AML-193 (cell line): ENCODE data around the gene F13A1.
"Not testable (repeated sequence)": the region's sequence is repeated elsewhere in the genome, so short reads cannot be mapped to it uniquely, and the experiment has no call there.

Experiments
- DNase-seq, 2 experiments: peaks; one replicate each; lab custom pipeline; 2025; lab: John Stamatoyannopoulos, UW

The F13A1 gene

DNA sequence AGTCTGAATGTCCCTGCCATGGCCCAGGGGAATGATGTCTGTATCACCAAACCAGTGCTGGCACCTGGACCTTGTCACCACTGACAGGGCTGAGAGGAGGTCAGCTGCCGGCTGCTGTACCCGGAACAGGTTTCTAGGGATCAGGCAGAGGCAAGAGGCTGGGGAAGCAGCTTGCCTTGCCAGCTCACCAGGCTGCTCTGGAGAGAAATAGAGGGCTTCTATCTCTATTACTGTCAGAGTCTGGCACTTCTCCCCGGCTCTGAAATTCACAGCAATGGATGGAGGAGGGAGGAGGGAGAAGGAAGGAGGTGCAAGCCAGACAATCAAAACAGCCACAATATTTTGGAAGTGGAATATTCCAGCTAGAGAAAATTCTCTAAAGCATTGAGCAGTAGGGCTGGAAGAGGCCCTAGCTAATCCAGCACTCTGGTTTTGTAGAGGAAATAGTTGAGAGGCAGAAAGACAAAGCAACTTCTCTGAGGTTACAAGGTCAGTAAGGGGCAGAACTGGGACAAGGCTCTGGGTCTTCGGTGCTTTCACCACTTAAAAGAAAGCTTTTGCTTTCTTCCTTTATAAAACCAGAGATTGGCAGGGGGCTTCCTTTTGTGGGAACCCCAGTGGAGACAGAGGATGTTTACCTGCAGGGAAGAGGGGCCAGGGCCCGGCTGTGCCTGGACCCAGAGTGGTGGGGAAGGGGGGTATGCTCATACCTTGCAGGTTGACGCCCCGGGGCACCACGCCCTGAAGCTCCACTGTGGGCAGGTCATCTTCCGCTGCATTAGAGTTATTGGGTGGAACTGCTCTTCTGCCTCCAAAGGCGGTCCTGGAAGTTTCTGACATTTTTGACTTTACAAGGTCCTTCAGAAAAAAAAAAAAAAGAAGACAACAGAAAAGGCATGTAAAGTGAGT, 2.4 kb downstream of the F13A1 start:
- peak in 1 of 2 experiments; percentile 20 for DNase-seq

GRCh38 chr6:6317386-6317785, 3.1 kb downstream of the F13A1 start:
- DNase-seq, result peak; percentile 7 to 25

DNA sequence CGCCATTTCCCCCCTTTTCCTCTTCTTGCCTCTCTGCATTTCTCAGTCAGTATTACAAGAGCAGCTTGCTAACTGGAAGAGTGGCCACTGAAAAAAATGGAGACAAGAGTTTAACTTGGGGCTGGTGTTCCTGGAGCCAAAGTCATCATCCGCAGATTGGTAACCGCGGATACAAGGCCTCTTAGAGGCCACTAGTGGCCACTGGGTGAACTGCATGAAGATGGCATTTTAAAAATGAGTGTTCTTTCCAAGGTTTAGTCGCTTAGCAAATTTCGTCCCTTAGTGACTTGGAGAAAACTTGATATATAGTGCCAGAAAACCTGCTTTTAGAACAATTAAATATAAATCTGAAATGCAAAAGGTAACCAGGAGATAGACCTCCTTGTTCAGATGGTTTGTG, 4.8 kb downstream of the F13A1 start:
- DNase-seq, result peak; percentile 65 to 72

GRCh38 chr6:6314596-6314995, 5.9 kb downstream of the F13A1 start:
- peak; percentile 19 to 24 for DNase-seq

DNA sequence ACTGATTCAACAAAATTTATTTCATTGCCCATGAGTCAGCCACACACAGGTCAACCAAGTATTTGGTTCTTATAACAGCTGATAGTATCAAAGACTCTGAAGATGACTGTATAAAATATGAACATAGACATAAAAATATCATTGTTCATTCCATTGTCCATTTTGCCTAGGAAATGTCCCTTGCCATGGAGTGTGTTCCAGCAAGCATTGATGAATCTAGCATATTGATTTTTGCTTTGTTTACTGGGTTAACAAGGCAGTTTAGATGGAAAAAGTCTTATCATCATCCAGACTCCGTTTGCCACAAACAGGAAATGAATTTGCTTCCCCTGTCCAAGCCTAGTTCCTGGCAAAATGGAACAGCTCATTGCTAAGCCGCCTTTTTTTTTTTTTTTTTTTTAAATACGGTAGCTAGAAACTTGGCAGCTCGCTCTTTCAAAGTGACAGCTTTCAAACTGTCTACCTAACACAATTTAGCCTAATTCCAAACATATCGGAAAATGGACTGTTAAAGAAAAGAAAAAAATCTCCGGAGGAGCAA, 7.5 kb downstream of the F13A1 start:
- no peak for DNase-seq

DNA sequence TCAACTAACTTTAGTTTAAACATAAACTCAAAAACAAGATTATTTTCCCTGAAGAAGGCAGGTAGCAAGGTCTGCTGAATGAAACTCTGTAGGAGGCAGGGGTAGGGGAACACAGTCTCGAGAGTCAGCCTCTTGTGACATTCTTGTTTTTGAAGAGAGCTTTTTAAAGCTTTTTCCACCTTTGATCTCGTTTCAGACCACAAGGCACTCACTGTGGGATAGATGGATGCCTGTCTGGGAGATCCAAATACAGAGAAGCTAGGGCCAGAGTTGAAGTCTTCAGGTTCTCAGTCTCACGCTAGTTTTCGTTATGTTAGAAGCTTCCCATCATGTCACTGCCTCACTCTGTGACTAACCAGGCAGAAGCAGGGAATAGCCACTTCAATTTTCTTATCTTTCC, 14.9 kb downstream of the F13A1 start:
- no peak for DNase-seq

GRCh38 chr6:6300383-6300782, 20.1 kb downstream of the F13A1 start:
- not testable (repeated sequence) for DNase-seq

GRCh38 chr6:6293317-6293716, 27.1 kb downstream of the F13A1 start:
- DNase-seq, result no peak

- no peak for DNase-seq
Observed at GRCh38 chr6:6287415-6287814, 33.0 kb downstream of the F13A1 start.

GRCh38 chr6:6285679-6286078, 34.8 kb downstream of the F13A1 start:
- no peak for DNase-seq

GRCh38 chr6:6284221-6284966, 36.1 kb downstream of the F13A1 start:
- peak in 1 of 2 experiments; percentile 19 for DNase-seq

DNA sequence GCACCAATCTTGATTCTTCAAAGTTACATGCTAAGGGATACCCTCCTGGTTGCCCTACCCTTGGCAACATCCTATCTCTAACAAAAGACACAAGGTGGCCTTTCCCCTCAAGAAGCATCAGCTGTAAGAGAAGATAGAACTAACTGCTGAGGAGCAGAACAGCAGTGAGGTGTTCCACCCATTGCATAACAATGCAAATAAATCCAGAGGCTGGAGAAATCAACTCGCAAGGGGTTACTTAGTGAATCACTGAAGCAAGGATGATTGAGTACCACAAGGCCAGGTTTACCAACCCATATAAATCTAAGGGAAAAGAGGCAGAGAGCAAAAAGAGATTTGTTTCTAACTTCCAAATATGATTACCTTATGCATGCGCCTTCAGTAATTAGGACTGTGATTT, 36.7 kb downstream of the F13A1 start:
- DNase-seq, result no peak

GRCh38 chr6:6282716-6283115, 37.7 kb downstream of the F13A1 start:
- DNase-seq, result no peak

DNA sequence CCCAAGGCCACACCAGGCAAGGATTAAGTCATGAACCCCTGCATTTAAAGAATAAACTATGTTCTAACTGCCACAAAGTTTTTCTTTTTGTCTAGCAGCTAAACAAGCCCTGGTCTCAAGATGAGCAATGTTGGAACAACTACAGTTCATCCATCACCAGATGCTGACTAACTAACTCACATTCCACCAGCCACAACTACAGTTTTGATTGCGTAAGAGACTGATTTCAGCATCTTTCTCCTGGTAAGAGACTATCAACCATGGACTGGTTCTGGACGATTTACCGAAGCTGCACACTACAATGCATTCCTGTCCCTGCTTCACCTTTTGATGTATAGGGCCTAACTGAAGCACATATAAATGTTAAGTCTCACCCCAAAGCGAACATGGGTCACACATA, 43.0 kb downstream of the F13A1 start:
- DNase-seq, result peak; percentile 71 to 78

DNA sequence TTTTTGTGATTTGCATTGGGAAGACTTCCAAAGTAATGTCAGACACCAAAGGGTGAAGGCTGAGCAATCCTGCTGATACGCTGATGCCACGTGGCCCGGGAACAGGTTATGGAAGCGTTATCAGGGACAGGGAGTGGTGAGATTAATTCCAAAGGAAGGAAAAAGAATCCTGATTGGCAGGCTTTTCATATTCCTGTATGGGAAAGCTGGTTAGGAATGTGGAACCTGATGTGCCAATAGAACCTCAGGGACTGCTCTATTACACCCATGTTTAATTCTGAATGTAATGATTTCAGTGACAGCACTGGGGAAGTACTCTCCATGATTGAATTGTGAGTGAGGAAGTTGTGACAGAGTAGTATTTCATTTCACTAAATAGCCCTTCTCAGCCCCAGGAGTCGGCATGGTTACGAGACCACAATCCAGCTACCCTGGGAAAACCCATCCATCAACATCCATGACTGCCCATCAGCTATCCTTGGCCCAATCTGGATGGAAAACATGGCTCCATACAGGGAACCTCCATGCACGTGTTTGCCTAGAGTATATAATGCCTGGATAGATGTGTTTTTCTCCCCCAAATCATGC, 49.4 kb downstream of the F13A1 start:
- peak in 1 of 2 experiments; percentile 25 for DNase-seq

DNA sequence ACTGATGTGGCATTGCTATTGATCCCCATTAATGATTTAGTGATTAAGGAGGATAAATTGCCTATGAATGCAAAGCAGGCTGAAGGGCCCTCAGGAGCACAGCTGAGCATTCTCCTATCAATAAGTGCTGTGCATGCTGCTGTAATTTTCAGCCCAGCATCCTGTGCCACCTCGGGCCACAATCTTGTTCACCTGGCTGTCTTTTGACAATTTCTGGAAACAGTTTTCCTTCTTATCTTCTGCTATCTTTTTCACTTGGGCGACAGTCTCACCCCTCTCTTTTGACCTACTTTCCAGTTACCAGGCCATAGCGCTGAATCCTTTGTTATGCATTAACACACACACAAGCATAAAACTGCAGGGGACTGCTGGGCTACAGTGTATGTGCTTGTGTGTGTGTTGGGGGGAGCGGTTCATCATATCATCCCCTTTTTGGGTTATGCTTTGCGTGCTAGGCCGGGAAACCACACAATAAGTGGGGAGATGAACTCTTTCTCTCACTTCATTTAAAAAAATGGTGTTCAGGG, 60.2 kb downstream of the F13A1 start:
- DNase-seq, result no peak

GRCh38 chr6:6256886-6257285, 63.6 kb downstream of the F13A1 start:
- no peak for DNase-seq

DNA sequence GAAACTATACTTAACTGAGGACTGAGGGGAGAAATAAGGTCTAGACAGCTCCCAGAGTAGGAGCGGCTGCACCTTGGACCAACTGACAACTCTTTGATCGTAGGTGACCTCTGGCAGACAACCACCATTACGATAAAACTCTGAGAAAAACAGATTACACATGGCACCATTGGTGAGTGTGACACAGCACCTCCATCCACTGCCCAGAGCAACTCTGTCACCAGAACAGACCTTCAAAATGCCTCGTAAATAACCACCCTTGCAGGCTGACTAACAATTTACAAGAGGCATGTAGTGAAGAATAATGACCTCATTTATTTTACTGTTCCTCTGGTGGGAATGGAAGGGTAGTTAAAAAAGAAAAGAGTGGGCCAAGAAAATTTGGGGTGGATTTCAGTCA, 64.2 kb downstream of the F13A1 start:
- DNase-seq, result no peak

DNA sequence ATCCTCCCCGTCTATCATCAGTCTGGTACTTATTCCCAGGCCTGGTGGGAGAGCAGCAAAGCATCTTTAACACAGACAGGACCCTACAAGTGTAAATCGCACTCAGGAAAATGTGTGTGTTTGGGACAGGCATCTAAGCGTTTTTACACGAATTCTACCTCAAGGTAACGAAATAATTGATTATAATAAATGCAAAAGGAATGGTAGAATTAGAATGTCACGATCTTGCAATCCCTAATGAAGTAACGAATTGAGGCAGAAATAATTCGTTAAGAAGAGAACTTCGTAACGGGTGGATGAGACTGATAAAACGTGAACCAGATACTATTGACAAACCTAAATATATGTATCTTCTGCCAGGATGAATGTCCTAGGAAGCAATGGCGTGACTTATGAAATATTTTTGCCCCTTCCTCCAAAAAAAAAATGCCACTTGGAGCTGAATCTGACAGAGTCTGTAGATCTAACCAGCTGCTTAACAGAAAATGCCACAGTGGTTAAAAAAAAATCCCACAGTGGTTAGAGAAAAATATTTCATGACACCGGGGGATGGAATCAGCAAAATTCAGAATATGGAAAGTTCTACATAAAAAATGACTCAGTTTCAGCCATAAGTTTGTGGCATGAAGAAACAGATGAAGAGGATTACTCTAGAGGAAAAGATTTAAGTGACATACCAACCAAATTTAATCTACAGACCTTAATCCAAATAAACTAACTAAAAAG, 68.7 kb downstream of the F13A1 start:
- DNase-seq, result no peak

GRCh38 chr6:6248651-6249050, 71.8 kb downstream of the F13A1 start:
- DNase-seq, result no peak

- DNase-seq, result no peak
Observed at GRCh38 chr6:6246544-6246943, 73.9 kb downstream of the F13A1 start.

DNA sequence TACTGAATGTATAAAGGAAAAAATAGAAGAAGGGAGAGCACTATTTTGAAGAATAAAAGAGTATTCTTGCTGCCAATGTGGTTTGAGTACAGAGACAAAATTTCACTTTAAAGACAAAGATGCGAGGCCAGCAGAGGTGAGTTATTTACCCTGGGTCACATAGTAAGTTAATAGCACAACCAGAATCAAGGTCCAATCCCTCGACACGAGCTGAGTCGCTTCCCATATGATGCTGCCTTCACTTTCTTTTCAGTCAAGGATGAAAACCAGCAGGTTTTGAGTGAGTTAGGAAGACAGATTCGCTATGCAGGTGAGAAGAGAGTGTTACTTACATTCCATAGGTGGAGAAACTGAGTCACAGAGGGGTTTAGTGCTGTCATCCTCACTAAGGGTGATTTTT, 75.8 kb downstream of the F13A1 start:
- no peak for DNase-seq
